HCT116 (cell line): ENCODE measurements around the gene VIPR2. TPM values are rescaled to one million over a fixed set of nuclear protein-coding genes. Genes with fewer than 3 reads are reported as not detected.

Experiments used
- ATAC-seq: fragments of 200-7000 bp; cut with Tn5 transposase; 2 replicates; pipeline ENCODE4 v1.9.1; 2020; ENCODE audit warnings: mild to moderate bottlenecking, moderate library complexity
- BruUV-seq: library from RNA; stranded (reverse); fragments of 400-500 nt; replicated peaks from 2 replicates; lab custom pipeline; 2021; lab: Mats Ljungman, UMichigan
- CTCF ChIA-PET: fragments of 300-600 bp; sonication (Branson Sonifier 250); formaldehyde crosslinking; loops from one replicate; lab custom pipeline; 2021; ENCODE audit warnings: antibody characterized with exemption; lab: Charles Lee
- POLR2A ChIA-PET: fragments of 300-600, 350-600 bp; sonication (Branson Sonifier 250); formaldehyde crosslinking; loops from one replicate; lab custom pipeline; 2021; ENCODE audit warnings: antibody characterized with exemption; lab: Charles Lee
- RAD21 ChIA-PET, 2 experiments: fragments of 300-600 bp; sonication (Branson Sonifier 250); formaldehyde crosslinking; loops; one replicate each; lab custom pipeline; 2023; ENCODE audit warnings: low total read pairs in 2 of 2; ENCODE audit not compliant: uncharacterized antibody in 2 of 2, unreplicated experiment in 2 of 2, low non-redundant PET in 1 of 2; lab: Charles Lee
- DNase-seq: peaks from one replicate; pipeline ENCODE4 v3.0.0-alpha.2; 2010; ENCODE audit warnings: low read depth, low spot score
- H2AFZ ChIP-seq: fragments of 200-600 bp; shearing (Covaris generic), sonication (generic); 2 replicates; pipeline ENCODE4 v1.6.1; 2017; ENCODE audit warnings: low read depth, mixed run types, mixed read lengths, antibody characterized with exemption, low read length; ENCODE audit not compliant: poor library complexity, severe bottlenecking
- H3K27ac ChIP-seq: 2 replicates; pipeline ENCODE4 v1.5.1; 2012; ENCODE audit warnings: low read depth, low read length
- H3K27me3 ChIP-seq: fragments of 200-600 bp; sonication (generic); 2 replicates; pipeline ENCODE4 v1.6.1; 2016; ENCODE audit warnings: mixed run types, low read length, mixed read lengths; ENCODE audit not compliant: insufficient read depth
- H3K36me3 ChIP-seq, 2 experiments: fragments of 200-500 bp in 1 of 2; fragments of 200-600 bp in 1 of 2; sonication (Bioruptor generic) in 1 of 2; sonication (generic) in 1 of 2; 2 replicates each; pipeline versions ENCODE4 v1.5.1 to v1.6.1; 2014 to 2016; ENCODE audit warnings: low read length in 2 of 2, inconsistent platforms in 1 of 2, mixed read lengths in 1 of 2, mixed run types in 1 of 2; ENCODE audit not compliant: insufficient read depth in 2 of 2, control insufficient read depth in 1 of 2
- H3K4me1 ChIP-seq, 2 experiments: fragments of 200-600 bp in 1 of 2; sonication (generic) in 1 of 2; 2 replicates each; pipeline versions ENCODE4 v1.5.1 to v1.6.1; 2012 to 2017; ENCODE audit warnings: low read length in 2 of 2, inconsistent platforms in 1 of 2, mild to moderate bottlenecking in 1 of 2, mixed read lengths in 1 of 2, mixed run types in 1 of 2, moderate library complexity in 1 of 2; ENCODE audit not compliant: insufficient read depth in 2 of 2, control insufficient read depth in 1 of 2
- H3K4me2 ChIP-seq: fragments of 200-600 bp; sonication (generic); 2 replicates; pipeline ENCODE4 v1.6.1; 2017; ENCODE audit warnings: mixed run types, low read length, mixed read lengths
- H3K4me3 ChIP-seq, 2 experiments: fragments of 200-600 bp in 1 of 2; sonication (generic) in 1 of 2; replicated peaks in 1 of 2; 2 replicates each; pipeline ENCODE4 v1.5.1; 2011 to 2016; ENCODE audit warnings: low read length in 2 of 2, control low read depth in 1 of 2, low read depth in 1 of 2, mild to moderate bottlenecking in 1 of 2, mixed read lengths in 1 of 2, mixed run types in 1 of 2
- H3K79me2 ChIP-seq: fragments of 200-600 bp; sonication (generic); 2 replicates; pipeline ENCODE4 v1.6.1; 2017; ENCODE audit warnings: mild to moderate bottlenecking, mixed run types, low read length, moderate library complexity, mixed read lengths; ENCODE audit not compliant: insufficient read depth
- H3K9ac ChIP-seq: fragments of 200-600 bp; sonication (generic); 2 replicates; pipeline ENCODE4 v1.6.1; 2016; ENCODE audit warnings: low read length, mixed read lengths
- H3K9me2 ChIP-seq: fragments of 200-600 bp; sonication (generic), shearing (Covaris generic); 2 replicates; pipeline ENCODE4 v1.6.1; 2017; ENCODE audit warnings: mixed run types, mild to moderate bottlenecking, moderate library complexity; ENCODE audit not compliant: insufficient read depth
- H3K9me3 ChIP-seq, 2 experiments: fragments of 200-500 bp in 1 of 2; fragments of 200-600 bp in 1 of 2; sonication (Bioruptor generic) in 1 of 2; sonication (generic) in 1 of 2; 2 replicates each; pipeline ENCODE4 v1.6.1; 2014 to 2017; ENCODE audit warnings: low read length in 2 of 2, mixed read lengths in 2 of 2, inconsistent platforms in 1 of 2, low read depth in 1 of 2, mild to moderate bottlenecking in 1 of 2, mixed run types in 1 of 2, moderate library complexity in 1 of 2; ENCODE audit not compliant: control insufficient read depth in 1 of 2, insufficient read depth in 1 of 2
- H4K20me1 ChIP-seq: fragments of 200-600 bp; sonication (generic), shearing (Covaris generic); 2 replicates; pipeline ENCODE4 v1.6.1; 2017; ENCODE audit warnings: mixed run types, mild to moderate bottlenecking, moderate library complexity; ENCODE audit not compliant: insufficient read depth
- ATF3 ChIP-seq: IDR thresholded peaks from 2 replicates; pipeline ENCODE4 v1.6.1; 2012
- CBX3 ChIP-seq: IDR thresholded peaks from 2 replicates; pipeline ENCODE4 v1.6.1; 2012; ENCODE audit warnings: low read depth
- CEBPB ChIP-seq: IDR thresholded peaks from 2 replicates; pipeline ENCODE4 v1.6.1; 2012; ENCODE audit warnings: low read depth
- CTCF ChIP-seq, 3 experiments: fragments of 200-600 bp in 1 of 3; sonication (generic) in 1 of 3; IDR thresholded peaks in 2 of 3; conservative IDR thresholded peaks in 1 of 3; 2 replicates each; pipeline ENCODE4 v1.5.1; 2012 to 2017; ENCODE audit warnings: low read depth in 2 of 3, low read length in 2 of 3, antibody characterized with exemption in 1 of 3, borderline replicate concordance in 1 of 3, control low read depth in 1 of 3, mild to moderate bottlenecking in 1 of 3, mixed read lengths in 1 of 3, mixed run types in 1 of 3, moderate library complexity in 1 of 3; ENCODE audit not compliant: insufficient read depth in 1 of 3
- EGR1 ChIP-seq: IDR thresholded peaks from 2 replicates; pipeline ENCODE4 v1.6.1; 2012; ENCODE audit warnings: low read depth
- ELF1 ChIP-seq: IDR thresholded peaks from 2 replicates; pipeline ENCODE4 v1.6.1; 2012; ENCODE audit warnings: low read depth, borderline replicate concordance
- EZH2 ChIP-seq: fragments of 200-600 bp; sonication (generic); IDR thresholded peaks from 2 replicates; pipeline ENCODE4 v1.6.1; 2017; ENCODE audit warnings: antibody characterized with exemption, mixed run types
- EZH2phosphoT487 ChIP-seq: fragments of 200-600 bp; IDR thresholded peaks from 2 replicates; pipeline ENCODE4 v1.6.1; 2018; ENCODE audit warnings: antibody characterized with exemption, borderline replicate concordance
- FOSL1 ChIP-seq: IDR thresholded peaks from 2 replicates; pipeline ENCODE4 v1.6.1; 2012; ENCODE audit warnings: low read depth
- MAX ChIP-seq: IDR thresholded peaks from 2 replicates; pipeline ENCODE4 v1.6.1; 2012
- POLR2A ChIP-seq: IDR thresholded peaks from 2 replicates; pipeline ENCODE4 v1.7.0; 2011; ENCODE audit warnings: borderline replicate concordance; ENCODE audit not compliant: insufficient read depth, insufficient read length; ENCODE audit errors: extremely low read depth
- POLR2AphosphoS5 ChIP-seq: IDR thresholded peaks from 2 replicates; pipeline ENCODE4 v1.6.1; 2011; ENCODE audit warnings: mild to moderate bottlenecking, low read depth, low read length, moderate library complexity
- RAD21 ChIP-seq: IDR thresholded peaks from 2 replicates; pipeline ENCODE4 v1.6.1; 2012; ENCODE audit warnings: low read depth, mild to moderate bottlenecking
- REST ChIP-seq: IDR thresholded peaks from 2 replicates; pipeline ENCODE4 v1.6.1; 2012; ENCODE audit warnings: low read depth
- SIN3A ChIP-seq: IDR thresholded peaks from 2 replicates; pipeline ENCODE4 v1.6.1; 2012; ENCODE audit warnings: low read depth
- SRF ChIP-seq: IDR thresholded peaks from 2 replicates; pipeline ENCODE4 v1.6.1; 2012; ENCODE audit warnings: low read depth
- TCF7L2 ChIP-seq: IDR thresholded peaks from 2 replicates; pipeline ENCODE4 v1.7.0; 2011; ENCODE audit warnings: borderline replicate concordance, inconsistent platforms; ENCODE audit not compliant: insufficient read depth, insufficient read length; ENCODE audit errors: extremely low read depth
- YY1 ChIP-seq: IDR thresholded peaks from 2 replicates; pipeline ENCODE4 v1.6.1; 2011; ENCODE audit warnings: low read length, low read depth, moderate library complexity, mild to moderate bottlenecking; ENCODE audit not compliant: insufficient replicate concordance; ENCODE audit errors: extremely low read depth
- ZFX ChIP-seq: fragments of 450-650 bp; IDR thresholded peaks from 2 replicates; pipeline ENCODE4 v1.6.1; 2017
- ZNF274 ChIP-seq: fragments of 200-500 bp; sonication (Bioruptor generic); IDR thresholded peaks from 2 replicates; pipeline ENCODE4 v1.6.1; 2014; ENCODE audit warnings: mild to moderate bottlenecking, low read depth, low read length, inconsistent platforms
- intact Hi-C: fragments of 100-400 bp; cut with micrococcal nuclease; formaldehyde crosslinking; loops from 2 replicates; pipeline ENCODE4 v1.10.0; 2022
- total RNA-seq: library from RNA; stranded (reverse); gene quantifications from one replicate; pipeline ENCODE4 v1.2.1, GENCODE V29; 2021; ENCODE audit not compliant: unreplicated experiment

Gene VIPR2
- total RNA-seq, 1 experiment from 2014 or later: 0.10 TPM

- H3K79me2 ChIP-seq: no peaks in the 10 kb centered on the region
- CTCF ChIA-PET: no interaction called here
- intact Hi-C loops: no loop called here
- H3K4me3 ChIP-seq: no peak overlapping the region
- H3K27me3 ChIP-seq: no peaks in the 10 kb centered on the region
- no TSS peak for BruUV-seq
- H3K9me2 ChIP-seq: no peaks in the 10 kb centered on the region
- H3K9me3 ChIP-seq: no peaks in the 10 kb centered on the region
- H4K20me1 ChIP-seq: no peaks in the 10 kb centered on the region
- POLR2A ChIA-PET: no interaction called here
- H3K4me1 ChIP-seq: no peaks in the 10 kb centered on the region
- no peak overlapping the region for H3K27ac ChIP-seq
- H3K36me3 ChIP-seq: no peaks in the 10 kb centered on the region
- TF ChIP-seq CBX3: no peak
- no peak for TF ChIP-seq ELF1
- no peak for TF ChIP-seq POLR2A
- no peak for TF ChIP-seq EZH2
- no peak for TF ChIP-seq REST
- no peak for TF ChIP-seq EZH2phosphoT487
- TF ChIP-seq CEBPB: no peak
- no peak for TF ChIP-seq MAX
- TF ChIP-seq CTCF (IDR thresholded peaks at IDR 0.05 in 2 of 3, conservative IDR thresholded peaks at IDR 0.05 in 1 of 3; ENCODE audit: borderline replicate concordance in 1 of 3, insufficient read depth in 1 of 3, low read depth in 2 of 3, low read length in 2 of 3): no peak
- no peak for TF ChIP-seq POLR2AphosphoS5
- TF ChIP-seq EGR1: no peak
- TF ChIP-seq TCF7L2: no peak
- no peak for TF ChIP-seq YY1
- no peak for TF ChIP-seq ATF3
- no peak for TF ChIP-seq SRF
- TF ChIP-seq RAD21: no peak
- TF ChIP-seq ZNF274: no peak
- no peak for TF ChIP-seq SIN3A
- no peak for TF ChIP-seq FOSL1
- TF ChIP-seq ZFX: no peak
- ATAC-seq: peak; percentile 28; the same call in 1 of the 2 replicates
- DNase-seq: no peak
- no peak overlapping the region for H3K4me2 ChIP-seq
- H2AFZ ChIP-seq: no peak overlapping the region
- no peak overlapping the region for H3K9ac ChIP-seq
- RAD21 ChIA-PET: no interaction called here
These were observed 131.4 kb downstream of the VIPR2 start for GRCh38 chr7:159013181-159013690.
